GM21381 (cell line): ENCODE results near the gene TBCK.
"Not testable (repeated sequence)": the region's sequence is repeated elsewhere in the genome, so short reads cannot be mapped to it uniquely, and the experiment has no call there.

Experiments
- ATAC-seq: cut with Tn5 transposase; IDR thresholded peaks from one replicate; pipeline ENCODE4 v1.9.1; 2021; ENCODE audit warnings: mild to moderate bottlenecking, moderate library complexity; ENCODE audit not compliant: unreplicated experiment

Gene TBCK

GRCh38 chr4:106321814-106322213 lies 5.8 kb upstream of the TBCK start:
- not testable (repeated sequence) for ATAC-seq

DNA sequence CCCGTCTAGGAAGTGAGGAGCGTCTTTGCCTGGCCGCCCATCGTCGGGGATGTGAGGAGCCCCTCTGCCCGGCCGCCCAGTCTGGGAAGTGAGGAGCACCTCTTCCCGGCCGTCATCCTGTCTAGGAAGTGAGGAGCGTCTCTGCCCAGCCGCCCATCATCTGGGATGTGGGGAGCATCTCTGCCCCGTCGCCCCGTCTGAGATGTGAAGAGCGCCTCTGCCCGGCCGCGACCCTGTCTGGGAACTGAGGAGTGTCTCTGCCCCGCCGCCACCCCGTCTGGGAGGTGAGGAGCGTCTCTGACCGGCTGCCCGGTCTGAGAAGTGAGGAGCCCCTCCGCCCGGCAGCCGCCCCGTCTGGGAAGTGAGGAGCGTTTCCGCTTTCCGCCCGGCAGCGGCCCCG lies 5.2 kb upstream of the TBCK start:
- ATAC-seq: not testable (repeated sequence)

DNA sequence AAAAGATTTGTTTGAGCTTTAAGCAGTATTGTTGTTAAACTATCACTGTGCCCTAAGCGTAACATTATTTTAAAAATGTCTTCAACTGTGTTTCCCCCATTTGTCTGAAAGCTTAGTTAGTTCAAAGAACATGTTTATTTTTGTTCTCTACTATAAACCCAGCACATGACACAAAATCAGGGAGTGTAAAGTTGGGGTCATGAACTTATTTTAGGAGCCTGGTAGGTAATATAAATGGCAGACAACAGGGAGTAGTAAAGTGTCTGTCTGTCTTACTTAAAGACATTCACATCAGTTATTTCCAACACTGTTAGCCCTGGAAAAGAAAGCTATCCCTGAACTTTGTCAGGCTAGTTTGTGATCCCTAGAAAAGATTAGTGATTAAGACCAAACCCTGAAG lies 4.2 kb upstream of the TBCK start:
- ATAC-seq: no peak

DNA sequence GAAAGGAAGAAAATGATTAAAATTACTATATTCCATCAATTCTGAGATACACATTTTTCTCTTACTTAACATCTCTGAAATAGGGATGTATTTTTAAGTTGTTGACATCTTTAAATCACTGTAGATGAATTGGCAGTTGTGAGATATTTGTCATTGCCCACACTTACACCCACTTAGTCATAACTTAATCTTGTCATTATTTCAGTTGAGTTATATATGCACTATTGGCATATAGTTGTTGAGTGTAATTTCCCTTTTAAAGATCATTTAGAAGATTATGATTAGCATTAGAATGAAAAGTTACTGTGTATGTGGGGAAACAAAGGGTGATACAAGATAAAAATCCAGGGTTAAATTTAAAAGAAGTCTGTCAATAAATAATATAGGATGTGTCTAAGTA lies 2.5 kb upstream of the TBCK start:
- no peak for ATAC-seq

DNA sequence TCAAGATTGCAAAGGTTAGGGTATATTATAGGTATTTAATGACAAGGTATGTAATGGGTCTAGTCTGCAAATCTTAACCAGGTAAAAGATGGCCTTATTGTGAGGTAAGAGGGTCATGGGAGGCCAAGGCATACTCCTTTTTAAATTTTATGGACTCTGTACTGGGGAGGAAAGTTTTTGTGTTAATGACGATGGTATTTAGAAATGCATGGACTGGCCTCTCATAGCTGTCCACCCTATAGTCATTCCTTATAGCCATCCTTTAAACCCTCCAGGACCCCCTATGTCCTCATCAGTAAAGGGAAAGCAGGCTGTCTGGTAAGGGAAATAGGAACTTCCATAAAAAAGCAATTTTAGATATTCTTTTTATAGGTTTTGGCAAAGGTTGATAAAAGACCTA lies 1.8 kb upstream of the TBCK start:
- ATAC-seq: no peak

DNA sequence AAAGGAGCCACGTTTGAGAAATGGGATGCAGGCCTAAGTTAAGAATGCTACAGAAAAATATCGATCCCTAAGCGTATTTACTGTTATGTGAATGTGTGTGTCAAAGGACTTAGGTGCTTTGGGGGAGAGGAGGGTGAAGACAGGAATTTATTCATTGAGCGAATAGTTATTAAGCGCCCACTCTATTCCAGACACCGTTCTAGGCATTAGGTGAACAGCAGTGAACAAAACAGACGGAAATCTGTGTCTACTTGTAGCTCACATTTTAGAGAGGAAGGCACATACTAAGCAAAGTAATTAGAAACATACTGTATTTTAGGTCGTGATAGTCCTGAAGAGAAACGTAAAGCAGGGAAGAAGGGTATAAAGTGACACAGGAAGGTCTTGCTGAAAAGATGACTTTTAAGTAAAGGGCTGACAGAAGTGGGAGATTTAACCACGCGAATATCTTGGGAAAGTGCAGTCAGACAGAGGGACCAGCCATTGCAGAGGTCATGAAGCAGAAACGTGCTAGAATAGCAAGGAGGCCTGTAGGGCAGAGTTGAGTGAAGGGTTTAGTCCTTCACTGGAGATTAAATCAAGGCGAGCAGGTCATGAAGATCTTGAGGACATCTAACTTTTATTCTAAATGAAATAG lies 882 bp upstream of the TBCK start:
- ATAC-seq: peak; percentile 1

GRCh38 chr4:106315476-106315967 lies 487 bp downstream of the TBCK start:
- ATAC-seq: peak; percentile 28

- ATAC-seq: no peak
These were observed 1.0 kb downstream of the TBCK start for GRCh38 chr4:106314960-106315359.

GRCh38 chr4:106312997-106313522 lies 2.9 kb downstream of the TBCK start:
- ATAC-seq: no peak

DNA sequence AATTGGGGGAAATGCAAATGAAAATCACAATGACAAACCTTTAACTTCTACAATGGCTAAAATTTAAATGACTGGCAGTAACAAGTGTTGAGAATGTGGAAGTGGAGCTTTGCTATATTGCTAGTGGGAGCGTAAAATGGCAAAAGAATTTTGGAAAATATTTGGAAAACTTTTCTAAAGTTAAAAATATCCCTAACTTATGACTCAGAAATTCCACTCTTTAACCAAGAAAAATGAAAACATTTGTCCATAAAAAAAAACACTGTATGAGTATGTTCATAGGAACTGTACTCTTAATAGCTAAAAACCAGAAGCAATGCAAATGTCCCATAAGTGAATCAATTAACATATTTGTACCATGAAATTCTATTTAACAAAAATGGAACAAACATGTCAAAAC lies 3.6 kb downstream of the TBCK start:
- no peak for ATAC-seq

DNA sequence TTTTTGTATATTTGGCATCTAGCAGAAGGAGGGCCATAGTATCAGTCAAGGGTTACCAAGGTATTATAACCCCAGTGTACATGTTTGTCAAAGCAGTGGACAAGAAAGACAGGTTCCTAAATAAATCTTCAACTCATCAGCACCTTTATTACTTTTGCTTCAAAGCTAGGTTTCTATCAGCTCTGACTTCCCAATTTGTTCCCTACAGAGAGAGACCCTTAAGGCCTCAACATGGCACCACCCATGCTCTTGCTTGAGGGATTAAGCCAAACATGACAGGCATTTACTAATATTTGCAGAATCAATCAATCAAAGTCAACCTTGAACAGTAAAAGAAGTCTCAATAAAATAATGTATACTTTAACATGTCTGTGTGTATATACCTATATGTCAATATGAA lies 9.4 kb downstream of the TBCK start:
- no peak for ATAC-seq

- no peak for ATAC-seq
These were observed 10.5 kb downstream of the TBCK start for GRCh38 chr4:106305435-106306055.

DNA sequence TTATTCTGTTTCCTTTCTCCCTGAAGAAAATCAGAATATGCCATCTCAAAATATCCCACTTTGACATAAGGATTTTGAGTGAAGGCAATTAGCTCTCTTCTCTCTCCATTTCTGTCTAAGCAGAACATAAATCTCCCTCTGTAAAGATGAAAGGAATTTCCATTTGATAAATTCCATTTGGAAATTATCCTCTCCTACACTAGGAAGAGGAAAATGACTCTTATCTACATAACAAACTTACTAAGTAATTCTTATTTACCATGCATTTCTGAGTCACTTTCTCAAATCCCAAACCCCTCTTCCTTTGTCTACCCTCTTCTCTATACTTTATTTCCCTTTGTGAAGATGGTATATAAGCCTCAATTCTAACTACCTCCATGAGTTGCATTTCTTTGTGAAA lies 11.4 kb downstream of the TBCK start:
- no peak for ATAC-seq

- ATAC-seq: no peak
These were observed 12.3 kb downstream of the TBCK start for GRCh38 chr4:106303548-106304281.

- no peak for ATAC-seq
These were observed 14.0 kb downstream of the TBCK start for GRCh38 chr4:106302062-106302438.

- no peak for ATAC-seq
These were observed 14.5 kb downstream of the TBCK start for GRCh38 chr4:106301393-106302061.

GRCh38 chr4:106299977-106300376 lies 16.0 kb downstream of the TBCK start:
- no peak for ATAC-seq

GRCh38 chr4:106297245-106298035 lies 18.6 kb downstream of the TBCK start:
- no peak for ATAC-seq

DNA sequence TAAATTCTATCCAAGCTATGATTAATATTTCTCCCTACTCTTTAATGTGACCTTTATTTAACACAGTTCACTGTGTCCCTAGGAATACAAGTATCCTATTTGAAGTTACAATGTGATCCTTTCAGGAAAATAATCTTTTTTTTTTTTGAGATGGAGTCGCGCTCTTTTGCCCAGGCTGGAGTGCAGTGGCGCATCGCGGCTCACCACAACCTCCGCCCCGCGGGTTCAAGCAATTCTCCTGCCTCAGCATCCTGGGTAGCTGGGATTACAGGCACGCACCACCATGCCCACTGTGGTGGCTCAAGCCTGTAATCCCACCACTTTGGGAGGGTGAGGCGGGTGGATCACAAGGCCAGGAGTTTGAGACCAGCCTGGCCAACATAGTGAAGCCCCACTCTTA lies 21.9 kb downstream of the TBCK start:
- ATAC-seq: no peak

DNA sequence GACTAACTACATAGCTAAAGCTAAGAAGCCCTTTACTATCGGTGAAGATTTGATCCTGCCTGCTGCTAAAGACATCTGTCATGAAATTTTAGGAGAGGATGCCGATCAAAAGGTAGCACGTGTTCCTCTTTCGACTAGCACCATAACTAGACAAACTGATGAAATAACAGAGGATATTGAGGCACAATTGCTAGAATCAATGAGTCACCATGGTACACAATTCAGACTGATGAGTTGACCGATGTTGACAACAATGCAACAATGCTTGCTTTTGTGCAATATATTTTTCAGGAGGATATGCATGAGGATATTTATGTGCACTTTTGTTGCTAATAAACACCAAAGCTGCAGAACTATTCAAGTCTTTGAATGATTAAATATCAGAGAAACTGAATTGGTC lies 24.3 kb downstream of the TBCK start:
- no peak for ATAC-seq

GRCh38 chr4:106289737-106290136 lies 26.3 kb downstream of the TBCK start:
- no peak for ATAC-seq
